Stimulated activated CD8-positive, alpha-beta memory T cell treated with anti-CD3 and anti-CD28 coated beads, Interleukin-4, amount 100 ng/mL, for 48 hours (primary cell): ENCODE data around the gene METTL5.
"Not testable (repeated sequence)": the region's sequence is repeated elsewhere in the genome, so short reads cannot be mapped to it uniquely, and the experiment has no call there.

Experiments used
- DNase-seq: peaks from one replicate; pipeline ENCODE4 v3.0.0-alpha.2; 2020

The METTL5 gene

GRCh38 chr2:169824373-169825333, at the start of gene METTL5:
TSS of gene METTL5 (minus strand) at chr2:169824905. CDS start at chr2:169824597, 308 bp downstream.
- DNase-seq: peak; percentile 86

- DNase-seq: no peak
Measured at GRCh38 chr2:169871994-169872393, 47.3 kb upstream of the METTL5 start.

DNA sequence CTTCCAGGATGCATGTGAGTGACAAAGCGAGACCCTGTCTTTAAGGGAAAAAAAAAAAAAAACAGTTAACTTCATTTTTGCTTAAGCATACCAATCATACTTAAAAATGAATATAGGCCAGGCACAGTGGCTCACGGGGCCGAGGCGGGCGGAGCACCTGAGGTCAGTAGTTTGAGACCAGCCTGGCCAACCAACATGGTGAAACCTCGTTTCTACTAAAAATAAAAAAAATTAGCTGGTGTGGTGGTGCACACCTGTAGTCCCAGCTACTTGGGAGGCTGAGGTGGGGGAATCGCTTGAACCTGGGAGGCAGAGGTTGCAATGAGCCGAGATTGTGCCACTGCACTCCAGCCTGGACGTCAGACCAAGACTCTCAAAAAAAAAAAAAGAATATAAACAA, 46.7 kb upstream of the METTL5 start:
- not testable (repeated sequence) for DNase-seq

- DNase-seq: no peak
Measured at GRCh38 chr2:169868951-169869350, 44.2 kb upstream of the METTL5 start.

GRCh38 chr2:169867579-169867978, 42.9 kb upstream of the METTL5 start:
- DNase-seq: no peak

GRCh38 chr2:169866230-169866629, 41.5 kb upstream of the METTL5 start:
- DNase-seq: not testable (repeated sequence)

- no peak for DNase-seq
Measured at GRCh38 chr2:169865492-169865891, 40.8 kb upstream of the METTL5 start.

DNA sequence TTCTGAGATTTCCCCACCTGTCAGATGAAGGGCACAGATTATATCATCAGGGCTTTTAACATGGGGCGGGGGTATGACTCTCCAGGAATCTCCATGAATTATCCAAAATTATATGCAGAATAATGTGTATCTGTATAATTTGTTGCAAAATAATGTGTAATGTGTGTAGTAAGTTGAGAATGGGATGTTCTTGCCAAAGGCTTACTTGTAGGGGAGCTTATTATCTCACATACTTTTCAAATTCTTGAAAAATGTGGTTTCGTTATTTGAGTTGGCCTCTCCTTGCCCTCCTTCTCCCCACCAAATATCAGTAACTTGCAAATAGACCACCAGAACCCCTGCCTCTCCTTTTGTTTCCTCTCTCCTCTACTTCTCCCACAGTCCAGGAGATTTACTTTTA, 38.1 kb upstream of the METTL5 start:
- no peak for DNase-seq

GRCh38 chr2:169860149-169860548, 35.4 kb upstream of the METTL5 start:
- no peak for DNase-seq

DNA sequence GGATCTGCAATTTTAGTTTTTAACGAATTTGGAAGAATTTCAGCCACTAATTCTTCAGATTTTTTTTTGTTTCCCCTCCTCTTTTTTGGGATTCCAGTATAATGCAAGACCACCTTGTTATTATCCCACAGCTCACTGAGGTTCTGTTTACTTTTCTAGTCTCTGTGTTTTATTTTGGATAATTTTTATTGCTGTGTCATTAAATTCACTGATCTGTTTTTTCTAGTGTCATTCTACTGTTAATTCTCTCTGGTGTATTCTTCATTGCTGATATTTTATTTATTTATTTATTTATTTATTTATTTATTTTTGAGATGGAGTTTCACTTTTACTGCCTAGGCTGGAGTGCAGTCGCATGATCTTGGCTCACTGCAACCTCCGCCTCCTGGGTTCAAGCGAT, 34.7 kb upstream of the METTL5 start:
- DNase-seq: no peak

DNA sequence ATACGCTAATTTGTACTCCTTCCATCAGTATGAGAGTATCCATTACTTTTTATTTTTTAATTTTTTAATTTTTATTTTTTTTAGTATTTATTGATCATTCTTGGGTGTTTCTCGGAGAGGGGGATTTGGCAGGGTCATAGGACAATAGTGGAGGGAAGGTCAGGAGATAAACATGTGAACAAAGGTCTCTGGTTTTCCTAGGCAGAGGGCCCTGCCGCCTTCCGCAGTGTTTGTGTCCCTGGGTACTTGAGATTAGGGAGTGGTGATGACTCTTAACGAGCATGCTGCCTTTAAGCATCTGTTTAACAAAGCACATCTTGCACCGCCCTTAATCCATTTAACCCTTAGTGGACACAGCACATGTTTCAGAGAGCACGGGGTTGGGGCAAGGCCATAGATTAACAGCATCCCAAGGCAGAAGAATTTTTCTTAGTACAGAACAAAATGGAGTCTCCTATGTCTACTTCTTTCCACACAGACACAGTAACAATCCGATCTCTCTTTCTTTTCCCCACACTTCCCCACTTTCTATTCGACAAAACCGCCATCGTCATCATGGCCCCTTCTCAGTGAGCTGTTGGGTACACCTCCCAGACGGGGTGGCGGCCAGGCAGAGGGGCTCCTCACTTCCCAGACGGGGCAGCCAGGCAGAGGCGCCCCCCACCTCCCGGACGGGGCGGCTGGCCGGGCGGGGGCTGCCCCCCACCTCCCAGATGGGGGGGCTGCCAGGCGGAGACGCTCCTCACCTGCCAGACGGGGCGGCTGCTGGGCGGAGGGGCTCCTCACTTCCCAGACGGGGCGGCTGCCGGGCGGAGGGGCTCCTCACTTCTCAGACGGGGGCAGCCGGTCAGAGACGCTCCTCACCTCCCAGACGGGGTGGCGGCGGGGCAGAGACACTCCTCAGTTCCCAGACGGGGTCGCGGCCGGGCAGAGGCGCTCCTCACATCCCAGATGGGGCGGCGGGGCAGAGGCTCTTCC, 30.9 kb upstream of the METTL5 start:
- DNase-seq: not testable (repeated sequence)

- DNase-seq: no peak
Measured at GRCh38 chr2:169853041-169853668, 28.4 kb upstream of the METTL5 start.

GRCh38 chr2:169849710-169850109, 25.0 kb upstream of the METTL5 start:
- no peak for DNase-seq

GRCh38 chr2:169848959-169849693, 24.4 kb upstream of the METTL5 start:
- not testable (repeated sequence) for DNase-seq

GRCh38 chr2:169845016-169845415, 20.3 kb upstream of the METTL5 start:
- no peak for DNase-seq

GRCh38 chr2:169841625-169842024, 16.9 kb upstream of the METTL5 start:
- not testable (repeated sequence) for DNase-seq

- no peak for DNase-seq
Measured at GRCh38 chr2:169840747-169841142, 16.0 kb upstream of the METTL5 start.

- no peak for DNase-seq
Measured at GRCh38 chr2:169839954-169840746, 15.4 kb upstream of the METTL5 start.

DNA sequence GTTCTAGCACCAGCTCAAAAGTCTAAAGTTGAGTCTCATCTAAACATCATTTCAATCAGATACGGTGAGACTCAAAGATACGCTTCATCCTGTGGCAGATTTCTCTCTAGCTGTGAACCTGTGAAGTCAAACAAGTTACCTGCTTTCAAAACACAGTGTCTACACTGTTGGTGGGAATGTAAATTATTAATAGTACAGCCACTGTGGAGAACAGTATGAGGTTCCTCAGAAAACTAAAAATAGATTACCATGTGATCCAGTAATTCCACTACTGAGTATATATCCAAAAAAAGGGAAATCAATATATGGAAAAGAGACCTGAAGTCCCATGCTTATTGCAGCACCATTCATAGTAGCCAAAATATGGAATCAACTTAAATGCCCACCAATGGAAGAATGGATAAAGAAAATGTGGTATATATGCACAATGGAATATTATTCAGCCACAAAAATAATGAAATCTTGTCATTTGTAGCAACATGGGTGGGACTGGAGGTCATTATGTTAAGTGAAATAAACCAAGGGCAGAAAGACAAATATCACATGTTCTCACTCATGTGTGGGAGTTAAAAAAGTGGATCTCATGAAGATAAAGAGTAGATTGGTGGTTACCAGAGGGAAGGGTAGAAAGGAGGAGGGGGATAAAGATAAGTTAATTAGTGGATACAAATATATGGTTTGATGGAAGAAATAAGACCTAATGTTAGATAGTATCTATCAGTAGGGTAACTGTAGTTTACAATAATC, 14.2 kb upstream of the METTL5 start:
- no peak for DNase-seq

GRCh38 chr2:169834401-169834800, 9.7 kb upstream of the METTL5 start:
- DNase-seq: no peak
